ENCODE data around the gene RNF44. TPM values are rescaled to one million over a fixed set of nuclear protein-coding genes. Genes with fewer than 3 reads are reported as not detected.

Gene RNF44
- total and polyA plus RNA-seq, 2 experiments from 2014 or later, result 13.0 to 17.4 TPM

DNA sequence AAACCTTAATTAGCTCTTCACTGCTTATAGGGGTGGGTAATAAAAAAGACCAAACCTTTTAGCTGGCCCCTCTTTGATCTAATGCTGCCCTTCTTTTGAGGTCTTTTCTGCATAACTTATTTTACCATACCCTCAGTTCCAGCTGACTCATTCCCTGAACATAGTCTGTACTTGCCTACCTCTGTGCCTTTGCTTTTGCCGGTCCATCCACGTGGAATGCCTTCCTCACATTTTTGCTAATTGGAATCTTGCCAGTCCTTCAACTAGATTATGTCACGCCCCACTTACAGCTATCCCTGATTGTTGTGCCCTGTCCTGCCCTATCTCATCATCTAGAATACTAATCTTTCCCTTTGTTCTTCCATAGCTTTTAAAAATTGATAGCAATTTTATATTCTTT, 44.8 kb downstream of the RNF44 start:
- peaks cover 6% of the 10 kb centered on the region for H4K20me1 ChIP-seq (ENCODE audit: insufficient read depth, poor library complexity, severe bottlenecking)
- 92% methylated on average over 3 of the region's 3 CpGs for WGBS (ENCODE audit: low lambda C conversion rate, missing lambda C conversion rate)
- H3K27ac ChIP-seq, result no peak overlapping the region

DNA sequence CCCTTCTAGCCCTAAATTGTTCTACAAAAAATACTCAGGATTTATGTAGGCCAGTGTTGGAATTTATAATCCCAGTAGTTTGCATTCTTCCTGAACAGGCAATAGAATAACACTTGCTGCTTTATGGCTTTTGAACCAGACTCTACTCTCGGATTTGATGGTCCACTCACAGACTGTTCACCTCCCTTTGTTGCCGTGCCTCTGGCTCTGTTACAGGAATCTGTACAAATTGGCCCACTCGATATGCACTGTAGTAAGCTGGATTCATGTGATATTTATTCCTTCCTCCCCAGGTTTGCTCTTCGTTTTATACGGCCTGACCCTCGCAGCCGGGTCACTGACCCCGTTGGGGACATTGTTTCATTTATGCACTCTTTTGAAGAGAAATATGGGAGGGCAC, 45.3 kb downstream of the RNF44 start:
- H2AFZ ChIP-seq, result no peak overlapping the region
- no peaks in the 10 kb centered on the region for H3K27me3 ChIP-seq
- peaks cover 20% of the 10 kb centered on the region for H3K79me2 ChIP-seq
- peaks cover 4% of the 10 kb centered on the region for H3K4me1 ChIP-seq (ENCODE audit: insufficient read depth)
- H3K4me3 ChIP-seq, result no peak overlapping the region
- TF ChIP-seq EZH2phosphoT487 (IDR thresholded peaks at IDR 0.05; ENCODE audit: low read depth, severe bottlenecking, unreplicated experiment) (no peak), EZH2 (IDR thresholded peaks at IDR 0.05; ENCODE audit: borderline replicate concordance) (no peak)
- TF ChIP-seq, protein P1, sequence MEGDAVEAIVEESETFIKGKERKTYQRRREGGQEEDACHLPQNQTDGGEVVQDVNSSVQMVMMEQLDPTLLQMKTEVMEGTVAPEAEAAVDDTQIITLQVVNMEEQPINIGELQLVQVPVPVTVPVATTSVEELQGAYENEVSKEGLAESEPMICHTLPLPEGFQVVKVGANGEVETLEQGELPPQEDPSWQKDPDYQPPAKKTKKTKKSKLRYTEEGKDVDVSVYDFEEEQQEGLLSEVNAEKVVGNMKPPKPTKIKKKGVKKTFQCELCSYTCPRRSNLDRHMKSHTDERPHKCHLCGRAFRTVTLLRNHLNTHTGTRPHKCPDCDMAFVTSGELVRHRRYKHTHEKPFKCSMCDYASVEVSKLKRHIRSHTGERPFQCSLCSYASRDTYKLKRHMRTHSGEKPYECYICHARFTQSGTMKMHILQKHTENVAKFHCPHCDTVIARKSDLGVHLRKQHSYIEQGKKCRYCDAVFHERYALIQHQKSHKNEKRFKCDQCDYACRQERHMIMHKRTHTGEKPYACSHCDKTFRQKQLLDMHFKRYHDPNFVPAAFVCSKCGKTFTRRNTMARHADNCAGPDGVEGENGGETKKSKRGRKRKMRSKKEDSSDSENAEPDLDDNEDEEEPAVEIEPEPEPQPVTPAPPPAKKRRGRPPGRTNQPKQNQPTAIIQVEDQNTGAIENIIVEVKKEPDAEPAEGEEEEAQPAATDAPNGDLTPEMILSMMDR (IDR thresholded peaks at IDR 0.05; ENCODE audit: poor library complexity), result no peak
- H3K4me2 ChIP-seq, result no peak overlapping the region
- peaks cover 5% of the 10 kb centered on the region for H3K36me3 ChIP-seq (replicated peaks; ENCODE audit: insufficient read depth, low read depth)
- H3K27ac ChIP-seq, result no peak overlapping the region
- DNase-seq (ENCODE audit: low spot score), result no peak
- no peaks in the 10 kb centered on the region for H3K9me3 ChIP-seq (ENCODE audit: low read depth)
- peaks cover 6% of the 10 kb centered on the region for H4K20me1 ChIP-seq (ENCODE audit: insufficient read depth, poor library complexity, severe bottlenecking)
- WGBS (ENCODE audit: low lambda C conversion rate, missing lambda C conversion rate), result 91% methylated on average over 8 of the region's 8 CpGs
- no peaks in the 10 kb centered on the region for H3K9me2 ChIP-seq (replicated peaks; ENCODE audit: insufficient read depth)

More for the DNA sequence above, 44.8 kb downstream of the RNF44 start:
- no peak for TF ChIP-seq EZH2phosphoT487 (IDR thresholded peaks at IDR 0.05; ENCODE audit: low read depth, severe bottlenecking, unreplicated experiment)
- Histone ChIP-seq H3K36me3 (replicated peaks; ENCODE audit: insufficient read depth, low read depth) (peaks cover 5% of the 10 kb centered on the region), H3K79me2 (peaks cover 16% of the 10 kb centered on the region), H3K4me1 (ENCODE audit: insufficient read depth) (peaks cover 4% of the 10 kb centered on the region), H3K9me2 (replicated peaks; ENCODE audit: insufficient read depth) (no peaks in the 10 kb centered on the region), H3K4me3 (no peak overlapping the region), H2AFZ (no peak overlapping the region), H3K4me2 (no peak overlapping the region), H3K27me3 (no peaks in the 10 kb centered on the region), H3K9me3 (ENCODE audit: low read depth) (no peaks in the 10 kb centered on the region)
- no peak for DNase-seq (ENCODE audit: low spot score)

DNA sequence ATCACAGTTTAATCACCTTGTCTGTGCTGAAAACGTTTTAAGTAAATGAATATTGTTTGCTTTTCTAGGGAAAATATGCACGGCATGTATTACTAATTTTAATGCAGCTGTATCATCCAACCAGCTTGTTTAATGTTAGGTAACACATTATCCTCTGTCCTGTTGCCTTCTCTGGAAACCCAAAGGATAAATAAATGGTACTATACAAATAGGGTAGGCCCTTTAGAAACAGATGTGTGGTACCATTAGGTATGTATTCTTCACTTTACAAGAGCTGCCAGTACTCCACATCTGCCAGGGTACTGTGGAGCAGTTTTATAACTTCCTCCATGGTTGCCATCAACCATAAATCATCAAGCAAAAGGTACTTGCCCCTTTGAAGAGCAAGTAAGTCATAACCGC, 46.1 kb downstream of the RNF44 start:
- no peak overlapping the region for H3K4me3 ChIP-seq
- TF ChIP-seq EZH2 (IDR thresholded peaks at IDR 0.05; ENCODE audit: borderline replicate concordance), result no peak
- TF ChIP-seq EZH2phosphoT487 (IDR thresholded peaks at IDR 0.05; ENCODE audit: low read depth, severe bottlenecking, unreplicated experiment), result no peak
- H4K20me1 ChIP-seq (ENCODE audit: insufficient read depth, poor library complexity, severe bottlenecking), result peaks cover 6% of the 10 kb centered on the region
- no peaks in the 10 kb centered on the region for H3K9me2 ChIP-seq (replicated peaks; ENCODE audit: insufficient read depth)
- peaks cover 5% of the 10 kb centered on the region for H3K36me3 ChIP-seq (replicated peaks; ENCODE audit: insufficient read depth, low read depth)
- DNase-seq (ENCODE audit: low spot score), result no peak
- 77% methylated on average over 3 of the region's 3 CpGs for WGBS (ENCODE audit: low lambda C conversion rate, missing lambda C conversion rate)
- H3K79me2 ChIP-seq, result peaks cover 20% of the 10 kb centered on the region
- no peak overlapping the region for H3K4me2 ChIP-seq
- peaks cover 4% of the 10 kb centered on the region for H3K4me1 ChIP-seq (ENCODE audit: insufficient read depth)
- H3K27ac ChIP-seq, result no peak overlapping the region
- no peak overlapping the region for H2AFZ ChIP-seq
- H3K27me3 ChIP-seq, result no peaks in the 10 kb centered on the region
- H3K9me3 ChIP-seq (ENCODE audit: low read depth), result no peaks in the 10 kb centered on the region

DNA sequence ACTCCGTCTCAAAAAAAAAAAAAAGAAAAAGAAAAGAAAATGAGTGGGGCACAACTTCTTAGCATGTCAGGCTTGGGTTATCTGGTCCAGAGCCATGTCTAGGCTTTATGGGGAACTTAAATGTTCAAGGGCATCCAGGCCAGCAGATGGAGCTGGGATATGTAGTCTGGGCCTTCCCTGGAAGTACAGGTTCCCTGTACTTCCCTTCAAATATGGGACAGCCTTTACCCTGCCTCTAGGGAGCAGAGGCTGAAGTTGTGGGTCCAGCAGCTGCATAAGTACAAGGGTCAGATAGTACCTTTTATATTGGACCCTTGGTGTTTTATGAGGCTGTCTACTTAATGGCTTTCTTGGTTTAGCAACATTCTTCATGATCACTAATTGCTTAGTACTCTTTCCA, 46.9 kb downstream of the RNF44 start:
- no peaks in the 10 kb centered on the region for H3K9me2 ChIP-seq (replicated peaks; ENCODE audit: insufficient read depth)
- H3K4me3 ChIP-seq, result no peak overlapping the region
- H3K27ac ChIP-seq, result no peak overlapping the region
- no peak overlapping the region for H2AFZ ChIP-seq
- TF ChIP-seq EZH2phosphoT487 (IDR thresholded peaks at IDR 0.05; ENCODE audit: low read depth, severe bottlenecking, unreplicated experiment) (no peak), EZH2 (IDR thresholded peaks at IDR 0.05; ENCODE audit: borderline replicate concordance) (no peak)
- TF ChIP-seq, protein P1 (IDR thresholded peaks at IDR 0.05; ENCODE audit: poor library complexity), result peak; percentile 4
- peaks cover 21% of the 10 kb centered on the region for H3K79me2 ChIP-seq
- 100% methylated on average over 1 of the region's 1 CpG for WGBS (ENCODE audit: low lambda C conversion rate, missing lambda C conversion rate)
- H3K27me3 ChIP-seq, result no peaks in the 10 kb centered on the region
- no peaks in the 10 kb centered on the region for H3K9me3 ChIP-seq (ENCODE audit: low read depth)
- peaks cover 5% of the 10 kb centered on the region for H3K36me3 ChIP-seq (replicated peaks; ENCODE audit: insufficient read depth, low read depth)
- no peak for DNase-seq (ENCODE audit: low spot score)
- peaks cover 4% of the 10 kb centered on the region for H3K4me1 ChIP-seq (ENCODE audit: insufficient read depth)
- no peak overlapping the region for H3K4me2 ChIP-seq
- peaks cover 10% of the 10 kb centered on the region for H4K20me1 ChIP-seq (ENCODE audit: insufficient read depth, poor library complexity, severe bottlenecking)

Measured in hepatocyte (in vitro differentiated cells).